Gastrocnemius medialis (tissue), 4 donors: ENCODE results near the gene TNIP2.

Experiments used
- POLR2A ChIP-seq, 2 donors: fragments of 450-650 bp; IDR thresholded peaks; one replicate each; pipeline ENCODE4 v1.6.1; 2017; ENCODE audit warnings: antibody characterized with exemption in 2 of 2, mild to moderate bottlenecking in 2 of 2, moderate library complexity in 2 of 2
- TF ChIP-seq, protein P1 (sequence below), 5 experiments: fragments of 450-650 bp in 3 of 5; fragments of 200-600 bp in 2 of 5; sonication (generic) in 2 of 5; IDR thresholded peaks in 4 of 5; conservative IDR thresholded peaks in 1 of 5; 1 replicate in 4 of 5; 2 replicates in 1 of 5; pipeline ENCODE4 v1.5.1; 2016 to 2019; ENCODE audit warnings: antibody characterized with exemption in 5 of 5, mild to moderate bottlenecking in 3 of 5, moderate library complexity in 3 of 5

DNA sequence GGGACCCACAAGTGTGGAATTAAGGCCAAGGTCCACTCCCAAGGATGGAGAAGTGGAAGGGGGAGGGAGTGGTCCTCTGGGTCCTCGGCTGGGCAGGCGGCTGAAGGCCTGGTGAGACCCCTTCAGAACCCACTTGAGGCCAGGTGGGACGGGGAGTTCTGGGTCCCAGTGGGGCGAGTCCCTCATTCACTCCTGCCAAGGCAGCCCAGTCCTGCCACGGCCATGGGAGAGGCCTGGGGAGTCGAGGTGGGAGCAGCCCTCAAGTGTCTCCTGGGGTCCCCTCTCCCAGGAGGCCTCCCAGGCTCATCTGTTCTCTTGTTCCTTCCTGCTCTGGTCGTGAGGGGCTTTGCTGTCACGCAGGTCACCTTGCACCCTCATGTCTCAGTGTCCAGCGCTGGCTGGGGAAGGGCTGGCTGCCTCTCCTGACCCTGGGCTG is 30.7 kb upstream of the TNIP2 start:
- TF ChIP-seq, protein P1, sequence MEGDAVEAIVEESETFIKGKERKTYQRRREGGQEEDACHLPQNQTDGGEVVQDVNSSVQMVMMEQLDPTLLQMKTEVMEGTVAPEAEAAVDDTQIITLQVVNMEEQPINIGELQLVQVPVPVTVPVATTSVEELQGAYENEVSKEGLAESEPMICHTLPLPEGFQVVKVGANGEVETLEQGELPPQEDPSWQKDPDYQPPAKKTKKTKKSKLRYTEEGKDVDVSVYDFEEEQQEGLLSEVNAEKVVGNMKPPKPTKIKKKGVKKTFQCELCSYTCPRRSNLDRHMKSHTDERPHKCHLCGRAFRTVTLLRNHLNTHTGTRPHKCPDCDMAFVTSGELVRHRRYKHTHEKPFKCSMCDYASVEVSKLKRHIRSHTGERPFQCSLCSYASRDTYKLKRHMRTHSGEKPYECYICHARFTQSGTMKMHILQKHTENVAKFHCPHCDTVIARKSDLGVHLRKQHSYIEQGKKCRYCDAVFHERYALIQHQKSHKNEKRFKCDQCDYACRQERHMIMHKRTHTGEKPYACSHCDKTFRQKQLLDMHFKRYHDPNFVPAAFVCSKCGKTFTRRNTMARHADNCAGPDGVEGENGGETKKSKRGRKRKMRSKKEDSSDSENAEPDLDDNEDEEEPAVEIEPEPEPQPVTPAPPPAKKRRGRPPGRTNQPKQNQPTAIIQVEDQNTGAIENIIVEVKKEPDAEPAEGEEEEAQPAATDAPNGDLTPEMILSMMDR (IDR thresholded peaks at IDR 0.05 in 4 of 5, conservative IDR thresholded peaks at IDR 0.05 in 1 of 5), result no peak
- no peak for TF ChIP-seq POLR2A (IDR thresholded peaks at IDR 0.05)
